Measurements from ENCODE around the gene SUSD1. TPM values are rescaled to one million over a fixed set of nuclear protein-coding genes. Genes with fewer than 3 reads are reported as not detected.

SUSD1 gene
- total and polyA plus RNA-seq, 2 of the 13 experiments (the other 11 are each of a cell fraction or from before 2014, with no cell fraction given) = 25.9 to 32.3 TPM

GRCh38 chr9:112021742-112022141, 153.4 kb downstream of the SUSD1 start:
- Histone ChIP-seq H3K79me2 (ENCODE audit: insufficient read depth, low read length) (no peaks in the 10 kb centered on the region), H3K9ac (ENCODE audit: insufficient read depth, low read depth, low read length) (no peak overlapping the region), H2AFZ (ENCODE audit: low read length) (peak overlapping the region; percentile 49), H3K4me2 (ENCODE audit: low read depth, low read length) (peak overlapping the region; percentile 34), H3K9me3 (ENCODE audit: low read length) (no peaks in the 10 kb centered on the region), H3K4me1 (ENCODE audit: insufficient read depth, low read length) (peaks cover 19% of the 10 kb centered on the region), H4K20me1 (ENCODE audit: insufficient read depth, low read length) (no peaks in the 10 kb centered on the region), H3K4me3 (replicated peaks in 1 of 3; ENCODE audit: insufficient read depth in 1 of 3, low read depth in 2 of 3, low read length in 3 of 3) (no peak overlapping the region; a peak in 2 of 6 replicates), H3K27me3 (ENCODE audit: control insufficient read depth in 1 of 2, insufficient read depth in 2 of 2, low read length in 2 of 2) (no peaks in the 10 kb centered on the region), H3K36me3 (replicated peaks in 1 of 2; ENCODE audit: control insufficient read depth in 1 of 2, insufficient read depth in 2 of 2, low read length in 2 of 2) (no peaks in the 10 kb centered on the region), H3K27ac (ENCODE audit: extremely low read length, insufficient read depth, low read length) (no peak overlapping the region)
- in situ Hi-C loops (cut with HindIII; ENCODE audit: extremely low pct_ligation_motif_present, low pct_unique_long_range_greater_than_20kb) = no loop called here
- intact Hi-C loops (cut with micrococcal nuclease; ENCODE audit: unreplicated experiment) = no loop called here
- TF ChIP-seq ZBTB34 (CRISPR knock-in tag; IDR thresholded peaks at IDR 0.05) = no peak
- FAIRE-seq (no peak), ATAC-seq (peak; percentile 28; the same call in 1 of the 3 replicates), DNase-seq (ENCODE audit: low spot score) (no peak)
- no TSS peak for BruUV-seq (replicated peaks)
- ChIA-PET CTCF (ENCODE audit: low intra/inter-chr PET ratio, low total read pairs) (no interaction called here), POLR2A (interaction anchor here (0.8 kb wide), 1 partner anchor 10 kb away, joined by 3 read pairs; no protein-coding TSS in a partner anchor)
- 82% methylated on average over 2 of the region's 2 CpGs for WGBS (ENCODE audit: low lambda C conversion rate)

- WGBS (ENCODE audit: low lambda C conversion rate) = 58% methylated on average over 12 of the region's 12 CpGs
- POLR2A ChIA-PET = interaction anchor here (0.8 kb wide), 1 partner anchor 9 kb away, joined by 3 read pairs; no protein-coding TSS in a partner anchor
- H3K4me2 ChIP-seq (ENCODE audit: low read depth, low read length) = 0 out of 2 replicates have a peak overlapping the region, but pooled peaks have one; percentile 10
- no peaks in the 10 kb centered on the region for H4K20me1 ChIP-seq (ENCODE audit: insufficient read depth, low read length)
- H3K9ac ChIP-seq (ENCODE audit: insufficient read depth, low read depth, low read length) = no peak overlapping the region
- no peaks in the 10 kb centered on the region for H3K36me3 ChIP-seq (replicated peaks in 1 of 2; ENCODE audit: control insufficient read depth in 1 of 2, insufficient read depth in 2 of 2, low read length in 2 of 2)
- H3K27ac ChIP-seq (ENCODE audit: extremely low read length, insufficient read depth, low read length) = no peak overlapping the region
- no peak overlapping the region for H2AFZ ChIP-seq (ENCODE audit: low read length)
- H3K4me1 ChIP-seq (ENCODE audit: insufficient read depth, low read length) = peaks cover 19% of the 10 kb centered on the region
- CTCF ChIA-PET (ENCODE audit: low intra/inter-chr PET ratio, low total read pairs) = no interaction called here
- no peaks in the 10 kb centered on the region for H3K79me2 ChIP-seq (ENCODE audit: insufficient read depth, low read length)
- H3K27me3 ChIP-seq (ENCODE audit: control insufficient read depth in 1 of 2, insufficient read depth in 2 of 2, low read length in 2 of 2) = no peaks in the 10 kb centered on the region
- intact Hi-C loops (cut with micrococcal nuclease; ENCODE audit: unreplicated experiment) (no loop called here), in situ Hi-C loops (cut with HindIII; ENCODE audit: extremely low pct_ligation_motif_present, low pct_unique_long_range_greater_than_20kb) (no loop called here)
- FAIRE-seq = no peak
- H3K4me3 ChIP-seq (replicated peaks in 1 of 3; ENCODE audit: insufficient read depth in 1 of 3, low read depth in 2 of 3, low read length in 3 of 3) = no peak overlapping the region
- no peak; the same call in 2 of the 3 replicates for ATAC-seq
- no TSS peak for BruUV-seq (replicated peaks)
- H3K9me3 ChIP-seq (ENCODE audit: low read length) = no peaks in the 10 kb centered on the region
- DNase-seq (ENCODE audit: low spot score) = peak; percentile 13
- TF ChIP-seq HNF1A (IDR thresholded peaks at IDR 0.05; ENCODE audit: low read depth) = 0 out of 2 replicates have a peak, but pooled peaks have one; percentile 33
- no peak for TF ChIP-seq HNF1A (CRISPR knock-in tag; IDR thresholded peaks at IDR 0.05; ENCODE audit: borderline replicate concordance)
- no peak for TF ChIP-seq ELF1 (CRISPR knock-in tag; IDR thresholded peaks at IDR 0.05)
- peak in 1 of 2 experiments; percentile 21; a peak in 1 of 4 replicates for TF ChIP-seq EP300 (IDR thresholded peaks at IDR 0.05; ENCODE audit: low read depth in 2 of 2, low read length in 2 of 2)
- TF ChIP-seq EP300 (CRISPR knock-in tag; IDR thresholded peaks at IDR 0.05; ENCODE audit: borderline replicate concordance) = no peak
- no peak for TF ChIP-seq NCOR1 (IDR thresholded peaks at IDR 0.05; ENCODE audit: borderline replicate concordance, low read length)
- TF ChIP-seq SMAD3 (CRISPR knock-in tag; IDR thresholded peaks at IDR 0.05) = no peak
- TF ChIP-seq TAF15 (IDR thresholded peaks at IDR 0.05; ENCODE audit: low read depth, low read length, poor library complexity, severe bottlenecking) = no peak
- no peak for TF ChIP-seq ZNF556 (CRISPR knock-in tag; IDR thresholded peaks at IDR 0.05; ENCODE audit: borderline replicate concordance)
Measured at GRCh38 chr9:112020680-112021596, 154.2 kb downstream of the SUSD1 start.

Data from HepG2 (cell line).